ENCODE results near the gene ACAA1.

The ACAA1 gene

DNA sequence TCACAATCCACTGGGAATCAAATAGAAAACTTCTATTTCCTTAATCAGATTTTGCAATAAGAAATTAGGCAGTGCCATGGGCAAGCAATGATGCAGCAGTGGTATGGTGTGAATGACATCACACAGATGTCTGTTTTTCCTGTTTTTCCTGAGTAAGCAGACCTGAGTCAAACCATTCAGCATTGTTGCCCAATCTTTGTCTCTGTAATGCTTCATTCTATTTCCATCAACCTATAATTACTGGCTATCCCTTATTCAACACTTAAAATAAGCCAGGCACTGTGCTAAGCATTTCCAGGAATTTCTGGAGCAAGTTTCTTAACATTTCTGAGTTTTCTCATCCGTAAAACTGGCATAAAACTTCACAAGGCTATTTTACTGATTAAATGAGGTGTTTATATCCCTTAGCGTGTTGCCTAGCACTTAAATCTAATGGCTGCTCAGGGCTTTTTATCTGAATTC is 17.1 kb upstream of the ACAA1 start:
- peak; percentile 63 for DNase-seq (ENCODE audit: extremely low read depth, low read depth)
- TF ChIP-seq, protein P1, sequence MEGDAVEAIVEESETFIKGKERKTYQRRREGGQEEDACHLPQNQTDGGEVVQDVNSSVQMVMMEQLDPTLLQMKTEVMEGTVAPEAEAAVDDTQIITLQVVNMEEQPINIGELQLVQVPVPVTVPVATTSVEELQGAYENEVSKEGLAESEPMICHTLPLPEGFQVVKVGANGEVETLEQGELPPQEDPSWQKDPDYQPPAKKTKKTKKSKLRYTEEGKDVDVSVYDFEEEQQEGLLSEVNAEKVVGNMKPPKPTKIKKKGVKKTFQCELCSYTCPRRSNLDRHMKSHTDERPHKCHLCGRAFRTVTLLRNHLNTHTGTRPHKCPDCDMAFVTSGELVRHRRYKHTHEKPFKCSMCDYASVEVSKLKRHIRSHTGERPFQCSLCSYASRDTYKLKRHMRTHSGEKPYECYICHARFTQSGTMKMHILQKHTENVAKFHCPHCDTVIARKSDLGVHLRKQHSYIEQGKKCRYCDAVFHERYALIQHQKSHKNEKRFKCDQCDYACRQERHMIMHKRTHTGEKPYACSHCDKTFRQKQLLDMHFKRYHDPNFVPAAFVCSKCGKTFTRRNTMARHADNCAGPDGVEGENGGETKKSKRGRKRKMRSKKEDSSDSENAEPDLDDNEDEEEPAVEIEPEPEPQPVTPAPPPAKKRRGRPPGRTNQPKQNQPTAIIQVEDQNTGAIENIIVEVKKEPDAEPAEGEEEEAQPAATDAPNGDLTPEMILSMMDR (IDR thresholded peaks at IDR 0.05; ENCODE audit: low read depth, low read length) = no peak

DNA sequence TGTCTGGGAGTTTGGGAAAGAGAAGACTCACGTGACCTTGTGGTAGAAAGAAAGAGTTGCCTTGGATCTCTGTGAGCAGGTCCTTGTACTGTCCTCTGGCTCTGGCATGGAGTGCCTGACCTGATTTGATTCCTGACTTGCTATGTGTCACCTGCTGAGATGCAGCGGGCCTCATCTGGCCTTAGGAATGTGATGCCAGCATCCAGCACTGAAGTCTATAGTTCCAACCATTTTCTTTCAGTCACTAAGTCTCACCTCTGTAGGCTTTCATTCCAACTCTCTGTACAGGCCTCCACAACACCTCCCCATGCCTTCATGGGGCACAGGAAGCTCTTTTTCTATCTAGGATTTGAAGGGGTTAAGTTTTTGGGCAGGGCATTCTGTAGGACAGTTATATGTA is 16.3 kb upstream of the ACAA1 start:
- DNase-seq (ENCODE audit: extremely low read depth, low read depth) = no peak
- TF ChIP-seq, protein P1 (IDR thresholded peaks at IDR 0.05; ENCODE audit: low read depth, low read length) = no peak

DNA sequence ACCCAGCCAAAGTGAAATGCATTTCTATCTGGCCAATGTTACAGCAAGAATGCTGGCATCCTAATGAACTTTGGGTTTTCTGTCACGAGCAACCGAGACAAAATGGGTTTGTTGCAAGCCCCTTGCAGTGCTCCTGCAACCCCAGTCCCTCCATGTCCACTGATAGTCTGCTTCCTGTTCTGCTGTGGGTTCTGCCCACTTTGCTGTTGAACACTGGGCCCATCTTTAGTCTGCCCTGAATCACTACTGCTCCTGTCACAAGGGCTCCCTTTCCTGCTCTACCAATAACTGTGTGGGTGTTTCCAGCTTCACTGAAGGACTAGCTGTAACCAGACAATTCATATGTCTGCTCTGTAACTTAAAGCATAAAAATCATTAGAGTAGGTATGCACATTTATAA is 15.7 kb upstream of the ACAA1 start:
- DNase-seq (ENCODE audit: extremely low read depth, low read depth) = no peak
- TF ChIP-seq, protein P1 (IDR thresholded peaks at IDR 0.05; ENCODE audit: low read depth, low read length) = no peak

DNA sequence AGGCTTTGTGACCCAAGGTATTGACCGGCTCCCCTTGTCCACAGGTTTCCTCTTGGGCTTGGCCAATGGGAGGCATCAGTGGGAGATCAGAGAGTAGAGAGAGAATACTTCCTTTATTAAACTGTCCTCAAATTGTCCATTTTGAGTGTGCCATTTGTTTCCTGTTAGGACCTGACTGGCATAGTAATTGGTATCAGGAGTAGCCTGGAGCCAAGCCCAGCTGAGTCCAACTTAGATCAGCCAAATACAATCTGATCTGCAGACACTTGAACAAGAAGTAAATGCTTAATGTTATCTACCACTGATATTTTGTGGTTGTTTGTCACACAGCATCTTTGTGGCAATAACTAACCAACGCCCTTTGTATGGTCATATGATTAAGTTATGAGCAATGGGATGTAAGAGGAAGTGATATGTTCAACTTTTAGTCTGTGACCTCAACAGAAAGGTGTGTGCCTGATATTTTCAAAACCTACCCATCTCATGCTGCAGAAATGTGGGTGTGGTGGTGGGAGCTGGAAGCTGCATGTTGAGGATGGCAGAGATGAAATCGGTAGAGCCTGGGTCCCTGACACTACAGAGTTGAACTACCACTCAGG is 14.8 kb upstream of the ACAA1 start:
- DNase-seq (ENCODE audit: extremely low read depth, low read depth) = no peak
- TF ChIP-seq, protein P1 (IDR thresholded peaks at IDR 0.05; ENCODE audit: low read depth, low read length) = no peak

DNA sequence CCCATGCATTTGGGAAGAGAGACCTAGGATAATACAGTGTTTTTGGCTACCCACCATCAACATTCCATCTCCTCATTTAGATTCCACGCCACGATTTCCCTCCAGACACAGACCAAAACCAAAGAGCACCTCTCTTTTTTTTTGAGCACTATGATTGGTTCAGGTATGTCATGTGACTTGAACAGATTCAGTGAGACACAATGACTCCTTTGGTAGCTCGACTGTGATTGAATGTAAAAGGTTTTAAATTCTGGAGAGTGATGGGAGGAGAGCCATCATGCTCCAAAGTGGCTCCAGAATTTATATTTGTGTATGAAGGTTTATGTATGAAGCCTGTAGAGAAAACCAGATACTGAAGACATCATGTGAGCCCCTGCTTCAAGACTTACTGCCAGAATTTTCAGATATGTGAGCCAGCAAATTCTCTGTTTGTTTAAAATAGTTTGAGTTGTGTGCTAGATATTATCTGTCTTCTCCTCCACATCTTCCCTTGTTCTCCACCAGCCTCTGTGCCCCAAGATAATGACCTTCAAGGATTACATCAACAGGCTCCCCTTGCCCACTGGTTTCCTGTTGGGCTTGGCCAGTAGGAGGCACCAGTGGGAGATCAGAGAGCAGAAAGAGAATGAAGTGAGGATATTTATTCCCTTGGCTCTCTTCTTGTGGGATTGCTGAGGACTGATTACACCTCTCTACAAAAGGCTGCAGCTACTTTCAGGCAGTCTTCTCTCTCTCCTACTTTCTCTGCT is 14.0 kb upstream of the ACAA1 start:
- TF ChIP-seq, protein P1 (IDR thresholded peaks at IDR 0.05; ENCODE audit: low read depth, low read length) = peak; percentile 1
- DNase-seq (ENCODE audit: extremely low read depth, low read depth) = no peak

DNA sequence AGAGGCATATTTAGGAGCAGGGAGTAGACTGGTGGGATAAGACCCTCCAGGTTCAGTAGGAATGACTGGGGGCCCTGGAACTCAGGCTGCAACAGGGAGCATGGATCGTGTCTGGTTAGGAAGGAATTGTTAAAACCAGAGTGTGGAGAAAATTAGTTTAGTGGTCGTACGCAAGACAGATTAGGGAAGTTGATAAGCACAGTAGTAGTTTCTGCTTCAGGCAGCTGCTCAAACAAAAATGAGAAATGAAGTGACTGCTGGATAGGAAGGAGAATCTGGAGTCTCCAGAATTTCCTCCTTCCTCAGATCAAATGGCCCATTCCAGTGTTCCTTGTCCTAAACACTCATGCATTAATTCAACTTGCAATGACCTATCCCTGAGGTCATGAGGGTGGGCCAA is 12.8 kb upstream of the ACAA1 start:
- TF ChIP-seq, protein P1 (IDR thresholded peaks at IDR 0.05; ENCODE audit: low read depth, low read length) = no peak

DNA sequence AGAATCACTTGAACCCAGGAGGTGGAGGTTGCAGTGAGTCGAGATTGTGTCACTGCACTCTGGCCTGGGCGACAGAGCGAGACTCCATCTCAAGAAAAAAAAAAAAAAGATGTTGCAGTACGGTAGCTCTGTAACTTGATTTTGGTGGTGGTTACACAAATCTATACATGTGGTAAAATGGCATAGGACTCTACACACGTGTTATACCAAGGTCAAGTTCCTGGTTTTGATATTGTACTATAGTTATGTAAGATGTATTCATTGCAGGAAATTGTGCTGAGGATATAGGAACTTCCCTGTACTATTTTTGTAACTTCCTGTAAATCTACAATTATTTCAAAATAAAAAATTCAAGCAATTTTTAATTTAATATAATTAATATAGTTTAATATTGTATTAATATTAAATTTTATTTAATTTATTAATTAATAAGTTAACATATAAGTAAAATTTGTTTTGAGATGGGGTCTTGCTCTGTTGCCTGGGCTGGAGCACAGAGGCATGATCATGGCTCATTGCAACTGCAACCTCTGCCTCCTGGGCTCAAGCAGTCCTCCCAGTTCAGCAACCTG is 11.5 kb upstream of the ACAA1 start:
- TF ChIP-seq, protein P1 (IDR thresholded peaks at IDR 0.05; ENCODE audit: low read depth, low read length) = no peak
- DNase-seq (ENCODE audit: extremely low read depth, low read depth) = no peak

More for the DNA sequence above, 12.8 kb upstream of the ACAA1 start:
- DNase-seq (ENCODE audit: extremely low read depth, low read depth) = no peak

All from AG09319 (cell line).